SU-DHL-6 (cell line): Measurements from ENCODE around the gene TIMP3.

ENCODE experiments used
- EZH2phosphoT487 ChIP-seq: fragments of 200-600 bp; sonication (generic), shearing (Covaris generic); conservative IDR thresholded peaks from 2 replicates; pipeline ENCODE4 v1.6.1; 2018; ENCODE audit warnings: mild to moderate bottlenecking, antibody characterized with exemption, low read length, moderate library complexity, mixed read lengths
- TF ChIP-seq, protein P1 (sequence below): fragments of 200-600 bp; sonication (generic); IDR thresholded peaks from one replicate; pipeline ENCODE4 v1.5.1; 2017; ENCODE audit warnings: antibody characterized with exemption, mild to moderate bottlenecking, low read length, moderate library complexity; ENCODE audit not compliant: insufficient read depth, poor library complexity, severe bottlenecking

GRCh38 chr22:32781695-32782094, 19.8 kb upstream of the TIMP3 start:
- TF ChIP-seq, protein P1, sequence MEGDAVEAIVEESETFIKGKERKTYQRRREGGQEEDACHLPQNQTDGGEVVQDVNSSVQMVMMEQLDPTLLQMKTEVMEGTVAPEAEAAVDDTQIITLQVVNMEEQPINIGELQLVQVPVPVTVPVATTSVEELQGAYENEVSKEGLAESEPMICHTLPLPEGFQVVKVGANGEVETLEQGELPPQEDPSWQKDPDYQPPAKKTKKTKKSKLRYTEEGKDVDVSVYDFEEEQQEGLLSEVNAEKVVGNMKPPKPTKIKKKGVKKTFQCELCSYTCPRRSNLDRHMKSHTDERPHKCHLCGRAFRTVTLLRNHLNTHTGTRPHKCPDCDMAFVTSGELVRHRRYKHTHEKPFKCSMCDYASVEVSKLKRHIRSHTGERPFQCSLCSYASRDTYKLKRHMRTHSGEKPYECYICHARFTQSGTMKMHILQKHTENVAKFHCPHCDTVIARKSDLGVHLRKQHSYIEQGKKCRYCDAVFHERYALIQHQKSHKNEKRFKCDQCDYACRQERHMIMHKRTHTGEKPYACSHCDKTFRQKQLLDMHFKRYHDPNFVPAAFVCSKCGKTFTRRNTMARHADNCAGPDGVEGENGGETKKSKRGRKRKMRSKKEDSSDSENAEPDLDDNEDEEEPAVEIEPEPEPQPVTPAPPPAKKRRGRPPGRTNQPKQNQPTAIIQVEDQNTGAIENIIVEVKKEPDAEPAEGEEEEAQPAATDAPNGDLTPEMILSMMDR, result no peak
- no peak for TF ChIP-seq EZH2phosphoT487
